Activated CD8-positive, alpha-beta memory T cell treated with anti-CD3 and anti-CD28 coated beads, Interleukin-2, amount 10 ng/mL, durations not matched to agents 7 days and 5 days (primary cell): ENCODE results near the gene EFCAB6. TPM values are rescaled to one million over a fixed set of nuclear protein-coding genes. Genes with fewer than 3 reads are reported as not detected.

Experiments used
- ATAC-seq: fragments of 150-1000 bp; cut with Tn5 transposase; one replicate; pipeline ENCODE4 v1.10.0; 2021; ENCODE audit warnings: moderate library complexity
- CTCF ChIA-PET: fragments of 350-600 bp; sonication (Branson Sonifier 250); formaldehyde crosslinking; loops from one replicate; lab custom pipeline; 2021; ENCODE audit warnings: antibody characterized with exemption; lab: Charles Lee
- DNase-seq: peaks from one replicate; pipeline ENCODE4 v3.0.0-alpha.2; 2020
- H3K27ac Mint-ChIP-seq: one replicate; pipeline ENCODE4 v1.8.0; 2021; ENCODE audit warnings: mild to moderate bottlenecking, mixed read lengths
- H3K27me3 Mint-ChIP-seq: one replicate; pipeline ENCODE4 v1.8.0; 2021; ENCODE audit warnings: mixed read lengths
- H3K36me3 Mint-ChIP-seq: one replicate; pipeline ENCODE4 v1.8.0; 2021; ENCODE audit warnings: mild to moderate bottlenecking, mixed read lengths
- H3K4me1 Mint-ChIP-seq: one replicate; pipeline ENCODE4 v1.8.0; 2021; ENCODE audit warnings: mixed read lengths
- H3K4me3 Mint-ChIP-seq: one replicate; pipeline ENCODE4 v1.8.0; 2021; ENCODE audit warnings: mild to moderate bottlenecking, moderate library complexity, mixed read lengths
- H3K9me3 Mint-ChIP-seq: one replicate; pipeline ENCODE4 v1.8.0; 2022; ENCODE audit warnings: low read depth, mixed read lengths
- total RNA-seq, 2 experiments: library from RNA; stranded (reverse); gene quantifications; one replicate each; pipeline ENCODE4 v1.2.3, GENCODE V29; 2021

EFCAB6 gene, protein sequence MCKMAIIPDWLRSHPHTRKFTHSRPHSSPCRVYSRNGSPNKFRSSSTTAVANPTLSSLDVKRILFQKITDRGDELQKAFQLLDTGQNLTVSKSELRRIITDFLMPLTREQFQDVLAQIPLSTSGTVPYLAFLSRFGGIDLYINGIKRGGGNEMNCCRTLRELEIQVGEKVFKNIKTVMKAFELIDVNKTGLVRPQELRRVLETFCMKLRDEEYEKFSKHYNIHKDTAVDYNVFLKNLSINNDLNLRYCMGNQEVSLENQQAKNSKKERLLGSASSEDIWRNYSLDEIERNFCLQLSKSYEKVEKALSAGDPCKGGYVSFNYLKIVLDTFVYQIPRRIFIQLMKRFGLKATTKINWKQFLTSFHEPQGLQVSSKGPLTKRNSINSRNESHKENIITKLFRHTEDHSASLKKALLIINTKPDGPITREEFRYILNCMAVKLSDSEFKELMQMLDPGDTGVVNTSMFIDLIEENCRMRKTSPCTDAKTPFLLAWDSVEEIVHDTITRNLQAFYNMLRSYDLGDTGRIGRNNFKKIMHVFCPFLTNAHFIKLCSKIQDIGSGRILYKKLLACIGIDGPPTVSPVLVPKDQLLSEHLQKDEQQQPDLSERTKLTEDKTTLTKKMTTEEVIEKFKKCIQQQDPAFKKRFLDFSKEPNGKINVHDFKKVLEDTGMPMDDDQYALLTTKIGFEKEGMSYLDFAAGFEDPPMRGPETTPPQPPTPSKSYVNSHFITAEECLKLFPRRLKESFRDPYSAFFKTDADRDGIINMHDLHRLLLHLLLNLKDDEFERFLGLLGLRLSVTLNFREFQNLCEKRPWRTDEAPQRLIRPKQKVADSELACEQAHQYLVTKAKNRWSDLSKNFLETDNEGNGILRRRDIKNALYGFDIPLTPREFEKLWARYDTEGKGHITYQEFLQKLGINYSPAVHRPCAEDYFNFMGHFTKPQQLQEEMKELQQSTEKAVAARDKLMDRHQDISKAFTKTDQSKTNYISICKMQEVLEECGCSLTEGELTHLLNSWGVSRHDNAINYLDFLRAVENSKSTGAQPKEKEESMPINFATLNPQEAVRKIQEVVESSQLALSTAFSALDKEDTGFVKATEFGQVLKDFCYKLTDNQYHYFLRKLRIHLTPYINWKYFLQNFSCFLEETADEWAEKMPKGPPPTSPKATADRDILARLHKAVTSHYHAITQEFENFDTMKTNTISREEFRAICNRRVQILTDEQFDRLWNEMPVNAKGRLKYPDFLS (N-terminal part only)
- under 1 TPM; 0.14 to 0.32 TPM for total RNA-seq

DNA sequence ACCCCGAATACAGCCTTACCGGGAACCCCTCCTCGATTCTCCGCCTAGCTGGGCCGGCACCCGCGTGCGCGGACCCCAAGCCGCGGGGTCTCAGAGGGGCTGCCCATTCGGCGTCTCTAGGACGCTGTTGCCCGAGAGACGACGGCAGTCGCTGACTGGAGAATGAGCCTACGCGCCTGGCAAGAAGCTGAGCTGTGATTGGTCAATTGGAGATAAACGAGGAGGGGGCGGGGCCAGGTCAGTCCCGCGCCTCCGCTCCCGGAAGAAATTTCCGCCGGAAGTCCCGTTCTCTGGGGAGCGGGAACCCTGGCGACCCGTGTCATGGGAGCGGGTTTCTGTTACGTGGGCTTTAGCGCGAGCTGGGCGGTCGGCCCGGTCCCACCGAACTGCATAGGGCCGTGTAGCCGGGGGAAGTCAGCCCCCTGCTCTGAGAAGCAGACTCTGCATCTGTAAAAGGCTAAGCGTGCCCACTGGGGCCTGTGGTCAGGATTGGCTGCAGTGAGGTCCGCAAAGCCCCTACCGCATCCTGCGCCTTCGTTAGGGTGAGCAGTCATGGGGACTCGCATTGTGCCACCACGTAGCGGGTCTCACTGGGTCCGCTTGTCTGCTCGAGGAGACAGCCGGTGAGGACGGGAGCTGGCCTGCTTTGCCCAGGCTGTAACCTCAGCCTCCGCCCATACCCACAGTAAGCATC lies at the start of gene EFCAB6:
EFCAB6 (minus strand) TSS at position 157 of the 694 bp plus-strand sequence. CDS start 29,987 bp downstream, outside the sequence.
- Mint-ChIP-seq H3K4me3 (peak within 1 kb of the TSS; percentile 92), H3K4me1 (peaks cover 22% of the 10 kb centered on the region), H3K27ac (peak within 1 kb of the TSS; percentile 83), H3K36me3 (peaks cover 6% of the 10 kb centered on the region), H3K9me3 (no peaks in the 10 kb centered on the region), H3K27me3 (peaks cover 5% of the 10 kb centered on the region)
- ATAC-seq = peak; percentile 91
- peak; percentile 94 for DNase-seq
- CTCF ChIA-PET = interaction anchor here (0.6 to 1.4 kb wide), 5 partner anchors 15 to 581 kb away, joined by 3 to 5 read pairs (median 3); no protein-coding TSS in a partner anchor

DNA sequence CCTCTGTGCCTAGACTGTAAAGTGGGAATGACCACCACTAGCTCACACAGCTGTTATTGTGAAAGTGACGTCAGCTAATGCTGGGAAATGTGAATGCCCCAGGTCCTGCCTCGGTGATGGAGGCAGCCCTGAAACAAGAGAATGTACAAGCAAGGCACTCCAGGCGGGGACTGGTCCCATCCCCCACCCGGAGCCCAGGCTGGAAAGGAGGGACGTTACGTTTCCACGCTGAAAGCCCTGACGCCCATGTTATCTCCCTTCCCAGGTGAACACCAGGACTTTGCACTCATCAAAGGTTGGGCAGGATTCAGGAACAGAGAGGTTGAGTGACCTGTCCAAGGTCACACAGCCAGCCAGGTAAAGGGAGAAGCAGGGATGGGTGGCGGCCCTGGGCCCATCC lies 49.4 kb upstream of the EFCAB6 start:
- no peak for ATAC-seq
- Mint-ChIP-seq H3K4me1 (peaks cover 4% of the 10 kb centered on the region), H3K36me3 (no peaks in the 10 kb centered on the region), H3K9me3 (no peaks in the 10 kb centered on the region), H3K27ac (no peak overlapping the region), H3K27me3 (peaks cover 56% of the 10 kb centered on the region), H3K4me3 (no peak overlapping the region)
- CTCF ChIA-PET = interaction anchor here (1.2 kb wide), 1 partner anchor 23 kb away, joined by 4 read pairs; no protein-coding TSS in a partner anchor
- DNase-seq = no peak

DNA sequence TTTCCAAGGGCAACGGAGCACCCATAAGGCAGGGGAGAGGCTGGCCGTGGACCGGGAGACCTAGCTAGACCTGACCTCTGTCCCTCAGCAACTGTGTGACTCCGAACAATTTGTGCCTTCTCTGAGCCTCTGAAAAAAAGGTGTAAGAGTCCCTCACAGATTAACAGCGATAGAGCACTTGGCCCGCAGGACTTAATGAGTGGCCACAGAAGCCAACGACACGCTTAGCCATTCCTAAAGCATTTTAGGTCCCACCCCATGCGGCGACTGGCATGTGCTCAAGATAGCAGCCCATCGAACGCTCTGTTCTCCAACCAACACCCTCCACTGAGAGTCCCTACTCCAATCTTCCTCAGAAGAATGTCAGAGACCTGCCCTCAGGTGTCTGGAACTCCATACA lies 48.7 kb upstream of the EFCAB6 start:
- Mint-ChIP-seq H3K36me3 (no peaks in the 10 kb centered on the region), H3K9me3 (no peaks in the 10 kb centered on the region), H3K4me3 (no peak overlapping the region), H3K27ac (no peak overlapping the region), H3K27me3 (peaks cover 56% of the 10 kb centered on the region), H3K4me1 (peaks cover 4% of the 10 kb centered on the region)
- CTCF ChIA-PET = interaction anchor here (1.2 kb wide), 1 partner anchor 24 kb away, joined by 4 read pairs; no protein-coding TSS in a partner anchor
- ATAC-seq (no peak), DNase-seq (no peak)

DNA sequence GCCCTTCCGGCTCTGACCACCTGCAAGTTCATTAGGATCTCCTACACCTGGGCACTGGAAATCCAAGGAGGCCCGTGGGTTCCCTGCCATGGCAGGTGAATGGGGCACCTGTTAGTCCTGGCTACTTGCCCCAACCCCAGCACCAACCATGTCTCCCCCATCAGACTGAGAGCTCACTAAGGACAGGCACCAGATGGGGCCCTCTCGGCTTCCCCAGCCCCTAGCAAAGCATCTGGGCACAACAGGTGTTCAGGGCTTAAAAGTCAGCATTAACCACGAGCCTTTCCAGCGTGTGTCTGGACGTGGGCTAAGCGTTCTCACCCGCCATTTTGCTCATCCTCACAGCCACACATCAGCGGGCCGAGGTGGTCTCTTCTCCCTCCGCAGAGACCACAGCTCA lies 48.0 kb upstream of the EFCAB6 start:
- peaks cover 4% of the 10 kb centered on the region for H3K4me1 Mint-ChIP-seq
- no peak overlapping the region for H3K27ac Mint-ChIP-seq
- no peak for DNase-seq
- no peaks in the 10 kb centered on the region for H3K36me3 Mint-ChIP-seq
- peaks cover 52% of the 10 kb centered on the region for H3K27me3 Mint-ChIP-seq
- H3K4me3 Mint-ChIP-seq = no peak overlapping the region
- no peaks in the 10 kb centered on the region for H3K9me3 Mint-ChIP-seq
- CTCF ChIA-PET = no interaction called here
- no peak for ATAC-seq

DNA sequence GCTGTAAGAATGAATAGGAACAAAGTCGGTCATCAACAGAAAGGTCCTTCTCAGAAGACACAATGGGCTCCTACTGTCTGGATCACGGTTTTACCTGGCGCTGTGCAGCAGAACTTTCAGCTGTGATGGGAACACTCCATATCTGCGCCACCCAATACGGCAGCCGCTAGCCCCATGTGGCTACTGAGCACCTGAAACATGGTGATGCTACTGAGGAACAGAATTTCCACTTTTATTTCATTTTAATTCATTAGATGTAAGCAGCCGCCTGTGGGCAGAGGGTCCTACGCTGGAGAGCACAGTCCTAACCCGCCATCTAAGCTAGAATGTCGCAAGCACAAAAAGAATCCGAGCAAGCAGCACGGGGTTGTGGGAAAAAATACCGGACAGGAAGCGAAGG lies 47.5 kb upstream of the EFCAB6 start:
- peaks cover 47% of the 10 kb centered on the region for H3K27me3 Mint-ChIP-seq
- DNase-seq (no peak), ATAC-seq (no peak)
- peaks cover 4% of the 10 kb centered on the region for H3K4me1 Mint-ChIP-seq
- no peaks in the 10 kb centered on the region for H3K36me3 Mint-ChIP-seq
- H3K9me3 Mint-ChIP-seq = no peaks in the 10 kb centered on the region
- CTCF ChIA-PET = no interaction called here
- no peak overlapping the region for H3K4me3 Mint-ChIP-seq
- no peak overlapping the region for H3K27ac Mint-ChIP-seq

DNA sequence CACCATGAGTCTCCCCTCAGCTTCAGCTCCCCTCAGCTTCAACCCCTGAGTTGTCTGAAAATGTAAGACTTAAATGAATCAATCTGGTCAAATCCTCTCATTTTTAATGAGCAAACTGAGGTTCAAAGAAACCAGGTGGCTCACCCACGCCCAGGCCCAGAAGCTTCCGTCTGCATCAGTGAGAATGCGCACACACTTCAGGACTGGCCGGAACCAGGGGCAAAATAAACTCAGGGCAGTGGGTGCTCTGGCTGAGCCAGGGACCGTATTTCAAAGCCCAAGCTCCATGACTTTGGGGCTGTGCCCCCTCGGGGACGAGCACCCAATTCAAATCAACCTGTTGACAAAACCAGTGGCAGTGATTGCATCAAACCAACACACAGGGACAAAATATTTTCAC lies 47.1 kb upstream of the EFCAB6 start:
- Mint-ChIP-seq H3K9me3 (no peaks in the 10 kb centered on the region), H3K27ac (no peak overlapping the region), H3K36me3 (no peaks in the 10 kb centered on the region), H3K4me3 (no peak overlapping the region), H3K27me3 (peaks cover 44% of the 10 kb centered on the region), H3K4me1 (peaks cover 4% of the 10 kb centered on the region)
- no peak for DNase-seq
- CTCF ChIA-PET = no interaction called here
- no peak for ATAC-seq

DNA sequence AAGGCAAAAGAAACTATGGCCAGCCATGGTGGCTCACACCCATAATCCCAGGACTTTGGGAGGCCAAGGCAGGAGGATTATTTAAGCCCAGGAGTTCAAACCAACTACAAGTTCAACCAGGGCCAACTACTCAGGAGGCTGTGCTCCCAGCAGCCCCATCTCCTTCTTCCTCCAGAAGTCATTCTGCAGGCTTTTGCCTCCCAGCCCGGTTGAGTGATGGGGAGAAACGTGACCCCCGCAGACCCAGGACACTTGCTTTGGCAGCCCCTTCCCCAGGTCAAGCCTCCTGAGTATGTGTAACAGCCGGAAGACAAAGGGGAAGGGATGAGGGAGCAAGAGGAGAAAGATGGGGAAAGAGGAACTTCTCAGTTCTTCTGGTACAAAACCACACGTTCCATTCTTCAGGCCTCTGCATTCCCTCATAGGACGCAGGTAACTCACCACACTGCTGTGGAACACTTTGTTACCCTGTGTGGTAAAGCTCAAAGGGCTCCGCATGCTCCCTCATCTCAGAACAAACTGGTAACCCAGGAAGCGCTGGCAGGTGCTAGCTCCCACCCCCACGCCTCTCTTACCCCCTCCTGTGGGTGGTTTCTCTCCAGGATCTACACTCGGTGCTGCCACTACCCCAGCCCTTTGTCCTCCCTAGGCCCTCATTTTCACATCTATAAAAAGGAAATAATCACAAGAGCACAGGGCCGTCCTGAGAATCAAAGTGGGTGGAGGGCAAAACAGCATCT lies 46.2 kb upstream of the EFCAB6 start:
- Mint-ChIP-seq H3K36me3 (no peaks in the 10 kb centered on the region), H3K27ac (no peak overlapping the region), H3K27me3 (peaks cover 39% of the 10 kb centered on the region), H3K4me3 (no peak overlapping the region), H3K4me1 (peaks cover 4% of the 10 kb centered on the region), H3K9me3 (no peaks in the 10 kb centered on the region)
- CTCF ChIA-PET = no interaction called here
- DNase-seq (no peak), ATAC-seq (no peak)

DNA sequence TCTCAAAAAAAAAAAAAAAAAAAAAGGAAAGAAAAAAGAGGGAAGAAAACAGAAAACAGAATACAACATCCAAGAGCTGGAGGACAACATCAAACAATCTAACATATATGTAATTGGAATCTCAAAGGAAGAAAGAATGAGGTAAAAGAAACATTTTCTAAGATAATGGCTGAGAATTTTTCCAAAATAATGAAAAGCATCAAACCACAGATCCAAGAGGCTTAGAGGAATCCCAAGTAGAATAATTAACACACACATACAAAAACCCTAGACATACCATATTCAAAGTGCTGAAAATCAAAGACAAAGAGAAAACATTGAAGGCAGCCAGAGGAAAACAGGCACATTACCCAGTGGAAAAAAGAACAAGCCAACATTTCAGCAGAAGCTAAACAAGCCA lies 45.3 kb upstream of the EFCAB6 start:
- ATAC-seq (no peak), DNase-seq (no peak)
- H3K4me1 Mint-ChIP-seq = no peaks in the 10 kb centered on the region
- peaks cover 33% of the 10 kb centered on the region for H3K27me3 Mint-ChIP-seq
- H3K9me3 Mint-ChIP-seq = no peaks in the 10 kb centered on the region
- H3K27ac Mint-ChIP-seq = no peak overlapping the region
- H3K4me3 Mint-ChIP-seq = no peak overlapping the region
- CTCF ChIA-PET = no interaction called here
- no peaks in the 10 kb centered on the region for H3K36me3 Mint-ChIP-seq

DNA sequence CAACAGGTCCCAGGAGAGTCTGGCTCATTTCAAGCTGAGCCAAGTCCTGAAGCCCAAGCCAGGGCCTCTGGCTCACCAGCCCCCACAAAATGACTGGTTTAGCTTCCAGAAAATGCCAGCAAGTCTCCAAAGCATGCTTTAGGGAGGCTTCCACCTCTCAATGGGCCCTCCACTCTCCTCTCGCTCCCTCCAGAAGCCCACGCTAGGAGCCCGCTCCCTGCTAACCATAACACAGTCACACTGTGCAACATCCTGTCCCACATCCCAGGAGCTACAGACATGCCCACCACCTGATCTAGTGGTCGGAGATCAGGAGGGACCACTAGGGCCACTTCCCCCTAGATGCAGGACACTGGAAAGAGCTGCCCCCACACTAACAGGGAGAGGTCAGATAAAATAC lies 43.3 kb upstream of the EFCAB6 start:
- CTCF ChIA-PET = no interaction called here
- Mint-ChIP-seq H3K9me3 (no peaks in the 10 kb centered on the region), H3K4me1 (no peaks in the 10 kb centered on the region), H3K27ac (no peak overlapping the region), H3K4me3 (no peak overlapping the region), H3K36me3 (no peaks in the 10 kb centered on the region), H3K27me3 (peaks cover 22% of the 10 kb centered on the region)
- ATAC-seq = no peak
- no peak for DNase-seq

DNA sequence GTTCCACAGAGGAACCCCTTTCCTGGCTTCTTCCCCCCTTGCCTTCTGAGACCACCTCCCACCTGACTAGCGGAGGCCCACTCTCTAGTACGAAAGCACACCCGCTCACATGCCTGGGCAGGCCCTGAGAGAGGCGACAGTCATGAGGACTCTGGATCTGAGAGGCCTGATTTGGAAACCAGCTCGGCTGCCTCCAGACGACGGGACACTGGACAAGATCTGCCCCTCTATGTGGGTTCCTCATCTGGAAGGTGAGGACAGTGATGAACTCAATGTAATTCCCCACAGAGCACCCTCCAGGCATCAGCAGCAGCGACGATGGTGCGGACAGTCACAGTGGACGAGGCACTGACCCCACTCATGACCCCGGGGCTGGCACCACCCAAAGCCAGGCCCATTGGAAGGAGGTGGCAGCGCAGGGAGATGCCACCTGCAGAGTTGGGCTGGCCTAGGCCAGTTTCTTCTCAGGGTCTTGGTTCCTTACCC lies 42.7 kb upstream of the EFCAB6 start:
- CTCF ChIA-PET = no interaction called here

DNA sequence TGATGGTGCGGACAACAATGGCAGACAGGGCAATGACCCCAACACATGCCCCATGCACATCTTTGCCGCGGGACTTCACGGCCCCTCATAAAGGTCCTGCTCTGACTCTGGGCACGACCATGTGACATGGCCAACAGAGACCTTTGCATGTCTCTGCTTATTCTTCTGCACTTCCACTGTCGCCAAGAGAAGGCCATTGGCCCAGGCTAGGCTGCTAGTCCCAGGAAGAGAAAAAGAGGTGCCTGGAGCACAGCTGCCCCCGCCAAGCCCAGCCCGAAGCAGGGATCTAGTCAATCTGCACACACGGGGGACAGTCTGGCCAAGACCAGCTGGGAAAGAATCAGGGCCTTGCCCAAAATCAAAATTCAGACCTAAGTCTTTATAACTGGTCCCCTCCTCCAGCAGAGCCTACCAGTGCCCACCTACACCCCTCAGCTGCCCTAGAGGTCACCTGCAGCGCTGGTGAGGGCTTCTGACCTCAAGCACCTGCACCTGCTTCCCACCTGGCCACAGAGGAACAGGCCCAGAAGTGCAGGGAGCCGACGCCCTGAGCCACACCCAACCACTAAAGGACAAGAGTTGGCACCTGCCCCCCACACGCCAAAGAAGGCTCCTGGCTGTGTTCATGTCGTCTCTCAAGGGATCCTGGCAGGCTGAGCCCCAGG lies 42.1 kb upstream of the EFCAB6 start:
- DNase-seq (no peak), ATAC-seq (no peak)
- Mint-ChIP-seq H3K9me3 (no peaks in the 10 kb centered on the region), H3K27me3 (peaks cover 17% of the 10 kb centered on the region), H3K27ac (no peak overlapping the region), H3K4me3 (no peak overlapping the region), H3K4me1 (no peaks in the 10 kb centered on the region), H3K36me3 (no peaks in the 10 kb centered on the region)
- CTCF ChIA-PET = no interaction called here

More for the DNA sequence above, 42.7 kb upstream of the EFCAB6 start:
- no peak overlapping the region for H3K4me3 Mint-ChIP-seq
- no peaks in the 10 kb centered on the region for H3K36me3 Mint-ChIP-seq
- no peak for DNase-seq
- peaks cover 18% of the 10 kb centered on the region for H3K27me3 Mint-ChIP-seq
- H3K9me3 Mint-ChIP-seq = no peaks in the 10 kb centered on the region
- no peak for ATAC-seq
- H3K27ac Mint-ChIP-seq = no peak overlapping the region
- no peaks in the 10 kb centered on the region for H3K4me1 Mint-ChIP-seq
